Uterus (tissue), 4 donors: Measurements from ENCODE around the gene TNS2. TPM values are rescaled to one million over a fixed set of nuclear protein-coding genes. Genes with fewer than 3 reads are reported as not detected.

Source experiments
- DNase-seq, 2 donors: peaks; one replicate each; pipeline ENCODE4 v3.0.0-alpha.2; 2019 to 2020
- H3K27ac ChIP-seq, 2 donors: fragments of 200-600 bp; sonication (generic); 1 replicate in 1 of 2; 2 replicates in 1 of 2; pipeline ENCODE4 v1.5.1; 2016 to 2018
- H3K27me3 ChIP-seq, 2 donors: fragments of 200-600 bp; sonication (generic); one replicate each; pipeline ENCODE4 v1.5.1; 2018 to 2019; ENCODE audit warnings: control low read depth in 1 of 2
- H3K36me3 ChIP-seq, 2 donors: fragments of 200-600 bp; sonication (generic); one replicate each; pipeline ENCODE4 v1.5.1; 2019; ENCODE audit warnings: control low read depth in 1 of 2
- H3K4me1 ChIP-seq, 2 donors: fragments of 200-600 bp; sonication (generic); one replicate each; pipeline ENCODE4 v1.5.1; 2018 to 2019; ENCODE audit warnings: control low read depth in 1 of 2
- H3K4me3 ChIP-seq, 2 donors: fragments of 200-600 bp; sonication (generic); 1 replicate in 1 of 2; 2 replicates in 1 of 2; pipeline ENCODE4 v1.5.1; 2018 to 2019; ENCODE audit warnings: mild to moderate bottlenecking in 1 of 2
- H3K9me3 ChIP-seq, 2 donors: fragments of 200-600 bp; sonication (generic); one replicate each; pipeline ENCODE4 v1.5.1; 2019; ENCODE audit warnings: control low read depth in 1 of 2
- POLR2A ChIP-seq, 2 donors: fragments of 450-650 bp; IDR thresholded peaks; one replicate each; pipeline ENCODE4 v1.6.1; 2016; ENCODE audit warnings: antibody characterized with exemption in 2 of 2, mild to moderate bottlenecking in 1 of 2, moderate library complexity in 1 of 2
- intact Hi-C: fragments of 100-400 bp; cut with DNase I; formaldehyde crosslinking; loops from one replicate; pipeline ENCODE4 v1.15.1; 2023; ENCODE audit warnings: low total_unique reads
- total RNA-seq, 4 donors: library from RNA; depleted of rRNA in 3 of 4; stranded (reverse); fragments of >200 nt in 3 of 4; gene quantifications; one replicate each; pipeline versions ENCODE4 v1.1.0 to v1.2.4, GENCODE V29; 2014 to 2023
- TF ChIP-seq, protein P1 (sequence below), 4 experiments: fragments of 200-600 bp in 2 of 4; fragments of 450-650 bp in 2 of 4; sonication (generic) in 2 of 4; IDR thresholded peaks; one replicate each; pipeline ENCODE4 v1.5.1; 2016 to 2019; ENCODE audit warnings: antibody characterized with exemption in 4 of 4, mild to moderate bottlenecking in 2 of 4, moderate library complexity in 1 of 4
- donor health status: DM: yes; HTN: yes; CAD: no.

Gene TNS2
- total RNA-seq, 4 donors from 2014 or later = 64.0 to 394 (median 112) TPM

DNA sequence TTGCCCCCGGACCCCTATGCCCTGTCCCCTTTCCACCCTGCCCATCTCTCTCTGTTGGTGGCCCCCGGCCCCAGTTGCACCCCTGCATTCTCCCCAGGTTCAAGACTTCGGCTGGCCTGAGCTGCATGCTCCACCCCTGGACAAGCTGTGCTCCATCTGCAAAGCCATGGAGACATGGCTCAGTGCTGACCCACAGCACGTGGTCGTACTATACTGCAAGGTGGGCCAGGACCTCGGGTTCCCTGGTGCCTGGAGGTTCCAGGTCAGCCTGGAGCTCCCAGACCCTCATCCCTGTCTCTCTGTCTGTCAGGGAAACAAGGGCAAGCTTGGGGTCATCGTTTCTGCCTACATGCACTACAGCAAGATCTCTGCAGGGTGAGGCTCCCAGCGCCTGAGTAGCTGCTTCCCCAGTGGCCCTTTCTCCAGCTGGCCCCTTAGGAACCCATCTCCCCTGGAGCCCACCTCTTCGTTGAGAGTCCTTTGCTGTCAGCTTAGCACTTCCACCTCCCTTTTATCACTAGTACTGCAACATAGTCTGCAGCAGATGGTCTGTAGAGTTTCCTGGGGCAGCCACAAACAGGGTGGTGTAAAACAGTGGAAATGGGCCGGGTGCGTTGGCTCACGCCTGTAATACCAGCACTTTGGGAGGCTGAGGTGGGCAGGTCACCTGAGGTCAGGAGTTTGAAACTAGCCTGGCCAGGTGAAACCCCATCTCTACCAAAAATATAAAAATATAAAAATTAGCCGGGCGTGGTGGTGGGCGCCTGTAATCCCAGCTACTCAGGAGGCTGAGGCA is 5.8 kb downstream of the TNS2 start:
- Histone ChIP-seq H3K27me3 (no peaks in the 10 kb centered on the region), H3K27ac (peak overlapping the region; percentile 99), H3K9me3 (no peaks in the 10 kb centered on the region), H3K36me3 (no peaks in the 10 kb centered on the region), H3K4me1 (peaks cover 0 to 21% of the 10 kb centered on the region in 2 donors), H3K4me3 (no peak overlapping the region)
- TF ChIP-seq POLR2A (IDR thresholded peaks at IDR 0.05) = no peak
- TF ChIP-seq, protein P1, sequence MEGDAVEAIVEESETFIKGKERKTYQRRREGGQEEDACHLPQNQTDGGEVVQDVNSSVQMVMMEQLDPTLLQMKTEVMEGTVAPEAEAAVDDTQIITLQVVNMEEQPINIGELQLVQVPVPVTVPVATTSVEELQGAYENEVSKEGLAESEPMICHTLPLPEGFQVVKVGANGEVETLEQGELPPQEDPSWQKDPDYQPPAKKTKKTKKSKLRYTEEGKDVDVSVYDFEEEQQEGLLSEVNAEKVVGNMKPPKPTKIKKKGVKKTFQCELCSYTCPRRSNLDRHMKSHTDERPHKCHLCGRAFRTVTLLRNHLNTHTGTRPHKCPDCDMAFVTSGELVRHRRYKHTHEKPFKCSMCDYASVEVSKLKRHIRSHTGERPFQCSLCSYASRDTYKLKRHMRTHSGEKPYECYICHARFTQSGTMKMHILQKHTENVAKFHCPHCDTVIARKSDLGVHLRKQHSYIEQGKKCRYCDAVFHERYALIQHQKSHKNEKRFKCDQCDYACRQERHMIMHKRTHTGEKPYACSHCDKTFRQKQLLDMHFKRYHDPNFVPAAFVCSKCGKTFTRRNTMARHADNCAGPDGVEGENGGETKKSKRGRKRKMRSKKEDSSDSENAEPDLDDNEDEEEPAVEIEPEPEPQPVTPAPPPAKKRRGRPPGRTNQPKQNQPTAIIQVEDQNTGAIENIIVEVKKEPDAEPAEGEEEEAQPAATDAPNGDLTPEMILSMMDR (IDR thresholded peaks at IDR 0.05) = no peak
- intact Hi-C loops = no loop called here
- DNase-seq = no peak

DNA sequence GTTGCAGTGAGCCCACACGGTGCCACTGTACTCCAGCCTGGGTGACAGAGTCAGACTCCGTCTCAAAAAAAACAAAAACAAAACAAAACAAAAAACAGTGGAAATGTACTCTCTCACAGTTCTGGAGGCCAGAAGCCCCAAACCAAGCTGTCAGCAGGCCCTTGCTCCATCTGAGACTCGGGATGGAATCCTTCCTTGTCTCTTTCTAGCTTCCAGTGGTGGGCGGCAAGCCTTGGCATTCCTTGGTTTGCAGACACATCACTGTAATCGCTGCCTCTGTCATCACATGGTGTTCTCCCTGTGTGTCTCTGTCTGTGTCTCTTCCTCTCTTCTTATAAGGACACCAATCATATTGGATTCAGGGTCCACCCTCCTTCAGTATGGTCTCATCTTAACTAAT is 6.4 kb downstream of the TNS2 start:
- no peak for TF ChIP-seq POLR2A (IDR thresholded peaks at IDR 0.05)
- TF ChIP-seq, protein P1 (IDR thresholded peaks at IDR 0.05) = no peak
- DNase-seq = no peak
- peak overlapping the region in 1 of 2 donors; percentile 99 for H3K27ac ChIP-seq
- peaks cover 0 to 27% of the 10 kb centered on the region in 2 donors for H3K4me1 ChIP-seq
- no peak overlapping the region for H3K4me3 ChIP-seq
- H3K27me3 ChIP-seq = no peaks in the 10 kb centered on the region
- intact Hi-C loops = no loop called here
- no peaks in the 10 kb centered on the region for H3K9me3 ChIP-seq
- no peaks in the 10 kb centered on the region for H3K36me3 ChIP-seq

DNA sequence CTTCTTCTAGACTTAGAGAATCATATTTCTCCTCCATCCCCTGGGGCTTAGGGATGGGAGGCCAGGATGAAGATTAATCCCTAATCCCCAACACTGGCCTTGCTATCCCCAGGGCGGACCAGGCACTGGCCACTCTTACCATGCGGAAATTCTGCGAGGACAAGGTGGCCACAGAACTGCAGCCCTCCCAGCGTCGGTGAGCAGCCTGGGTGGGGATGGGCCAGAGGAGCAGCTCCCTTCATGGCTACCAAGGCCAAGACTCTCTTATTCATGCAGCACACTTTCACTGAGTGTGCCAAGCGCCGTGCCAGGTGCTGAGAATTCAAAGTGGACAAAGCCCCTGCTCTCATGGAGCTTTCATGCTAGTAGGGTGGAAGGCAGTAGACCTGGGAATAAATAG is 7.0 kb downstream of the TNS2 start:
- no peaks in the 10 kb centered on the region for H3K9me3 ChIP-seq
- H3K36me3 ChIP-seq = no peaks in the 10 kb centered on the region
- H3K4me3 ChIP-seq = no peak overlapping the region
- no peak for TF ChIP-seq POLR2A (IDR thresholded peaks at IDR 0.05)
- TF ChIP-seq, protein P1 (IDR thresholded peaks at IDR 0.05) = no peak
- no peaks in the 10 kb centered on the region for H3K27me3 ChIP-seq
- peaks cover 0 to 32% of the 10 kb centered on the region in 2 donors for H3K4me1 ChIP-seq
- H3K27ac ChIP-seq = peak overlapping the region in 1 of 2 donors; percentile 99
- intact Hi-C loops = no loop called here
- no peak for DNase-seq

DNA sequence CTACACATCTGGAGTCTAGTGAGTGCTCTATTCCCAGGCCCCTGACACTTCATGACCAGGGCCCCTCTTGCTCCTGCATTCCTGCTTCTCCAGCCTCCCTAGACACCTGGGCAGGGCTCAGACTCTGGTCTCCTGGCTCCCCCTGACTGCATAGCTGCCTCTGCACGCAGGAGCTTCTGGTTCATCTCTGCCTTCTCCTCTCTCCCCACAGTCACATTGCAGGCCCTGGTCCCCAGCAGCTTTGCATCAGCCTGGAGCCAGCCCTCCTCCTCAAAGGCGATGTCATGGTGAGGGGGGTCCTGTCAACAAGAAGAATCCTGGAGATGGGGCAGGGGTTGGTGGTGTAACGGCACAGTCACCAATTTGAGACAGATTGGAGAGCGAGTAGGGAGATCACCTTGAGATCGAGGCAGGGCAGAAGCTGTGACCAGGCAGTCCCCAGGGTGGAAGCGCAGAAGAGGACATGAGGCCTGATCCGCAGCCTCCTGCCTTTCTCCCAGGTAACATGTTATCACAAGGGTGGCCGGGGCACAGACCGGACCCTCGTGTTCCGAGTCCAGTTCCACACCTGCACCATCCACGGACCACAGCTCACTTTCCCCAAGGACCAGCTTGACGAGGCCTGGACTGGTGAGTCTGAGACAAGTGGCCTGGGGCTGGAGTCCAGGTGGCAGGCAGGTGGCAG is 8.1 kb downstream of the TNS2 start:
- H3K36me3 ChIP-seq = no peaks in the 10 kb centered on the region
- peaks cover 0 to 37% of the 10 kb centered on the region in 2 donors for H3K4me1 ChIP-seq
- TF ChIP-seq POLR2A (IDR thresholded peaks at IDR 0.05) = no peak
- TF ChIP-seq, protein P1 (IDR thresholded peaks at IDR 0.05) = no peak
- intact Hi-C loops = no loop called here
- H3K4me3 ChIP-seq = no peak overlapping the region
- H3K27me3 ChIP-seq = no peaks in the 10 kb centered on the region
- no peak for DNase-seq
- H3K27ac ChIP-seq = peak overlapping the region in 1 of 2 donors; percentile 86
- H3K9me3 ChIP-seq = no peaks in the 10 kb centered on the region
